NCI-H187 treated with DMSO at 0.1 percent for 48 hours (cell line): ENCODE data around the gene CAPN12.
"Not testable (repeated sequence)": the region's sequence is repeated elsewhere in the genome, so short reads cannot be mapped to it uniquely, and the experiment has no call there.

ENCODE experiments used
- DNase-seq: peaks from one replicate; lab custom pipeline; 2025; lab: John Stamatoyannopoulos, UW

Gene CAPN12

GRCh38 chr19:38744298-38744681, at the start of gene CAPN12:
Gene CAPN12, minus strand, starts transcription at chr19:38744474. Its CDS starts 309 bp downstream, at chr19:38744165.
- no peak for DNase-seq

GRCh38 chr19:38793671-38794070, 49.4 kb upstream of the CAPN12 start:
- DNase-seq, result no peak

GRCh38 chr19:38793177-38793576, 48.9 kb upstream of the CAPN12 start:
- DNase-seq, result no peak

- no peak for DNase-seq
These were observed 48.2 kb upstream of the CAPN12 start for GRCh38 chr19:38792250-38793111.

- DNase-seq, result not testable (repeated sequence)
These were observed 47.3 kb upstream of the CAPN12 start for GRCh38 chr19:38791451-38792064.

- DNase-seq, result not testable (repeated sequence)
These were observed 46.5 kb upstream of the CAPN12 start for GRCh38 chr19:38790507-38791403.

- DNase-seq, result no peak
These were observed 44.4 kb upstream of the CAPN12 start, which contains the start of gene LGALS7B for GRCh38 chr19:38788478-38789243. Gene LGALS7B, plus strand, starts transcription at chr19:38789200. Its CDS starts 27 bp downstream, at chr19:38789227.

GRCh38 chr19:38786572-38787265, 42.4 kb upstream of the CAPN12 start:
- no peak for DNase-seq

- not testable (repeated sequence) for DNase-seq
These were observed 41.8 kb upstream of the CAPN12 start for GRCh38 chr19:38786061-38786460.

GRCh38 chr19:38785187-38785699, 41.0 kb upstream of the CAPN12 start:
- no peak for DNase-seq

- no peak for DNase-seq
These were observed 40.0 kb upstream of the CAPN12 start for GRCh38 chr19:38784224-38784623.

GRCh38 chr19:38782212-38782611, 37.9 kb upstream of the CAPN12 start:
- not testable (repeated sequence) for DNase-seq

GRCh38 chr19:38781058-38781457, 36.8 kb upstream of the CAPN12 start:
- no peak for DNase-seq

GRCh38 chr19:38780443-38780842, 36.2 kb upstream of the CAPN12 start:
- DNase-seq, result no peak

GRCh38 chr19:38778733-38779132, 34.5 kb upstream of the CAPN12 start:
- no peak for DNase-seq

- DNase-seq, result no peak
These were observed 30.1 kb upstream of the CAPN12 start for GRCh38 chr19:38774181-38774950.

GRCh38 chr19:38773469-38774177, 29.3 kb upstream of the CAPN12 start, which contains the start of gene LGALS7:
Gene LGALS7, minus strand, starts transcription at chr19:38773517. Its CDS starts 25 bp downstream, at chr19:38773492.
- no peak for DNase-seq

- DNase-seq, result not testable (repeated sequence)
These were observed 27.3 kb upstream of the CAPN12 start for GRCh38 chr19:38771569-38771968.

GRCh38 chr19:38770949-38771275, 26.6 kb upstream of the CAPN12 start:
- not testable (repeated sequence) for DNase-seq
